Lower lobe of right lung (tissue), 2 donors: Measurements from ENCODE around the gene SLMAP. TPM values are rescaled to one million over a fixed set of nuclear protein-coding genes. Genes with fewer than 3 reads are reported as not detected.

Experiments
- ATAC-seq, 2 donors: fragments of 200-7000 bp; cut with Tn5 transposase; one replicate each; pipeline ENCODE4 v1.9.1; 2020 to 2022; ENCODE audit warnings: mild to moderate bottlenecking in 2 of 2, moderate library complexity in 2 of 2
- DNase-seq: peaks from one replicate; pipeline ENCODE4 v3.0.0-alpha.2; 2020
- H3K27ac ChIP-seq: fragments of 200-600 bp; one replicate; pipeline ENCODE4 v1.8.0; 2022
- H3K27me3 ChIP-seq: fragments of 200-600 bp; one replicate; pipeline ENCODE4 v1.8.0; 2022; ENCODE audit warnings: low read depth
- H3K36me3 ChIP-seq: fragments of 200-600 bp; one replicate; pipeline ENCODE4 v1.8.0; 2022; ENCODE audit warnings: mild to moderate bottlenecking
- H3K4me1 ChIP-seq: fragments of 200-600 bp; one replicate; pipeline ENCODE4 v1.8.0; 2022
- H3K4me3 ChIP-seq: fragments of 200-600 bp; one replicate; pipeline ENCODE4 v1.8.0; 2022; ENCODE audit warnings: mild to moderate bottlenecking
- H3K9me3 ChIP-seq: fragments of 200-600 bp; one replicate; pipeline ENCODE4 v1.8.0; 2022
- intact Hi-C: fragments of 100-400 bp; cut with DNase I; formaldehyde crosslinking; loops from one replicate; pipeline ENCODE4 v1.11.0; 2022
- total RNA-seq: library from RNA; stranded (reverse); fragmentation: NEBNext Ultra II Directional; extraction: Animal tissue kit (Norgen Biotek cat#: 25700); gene quantifications from one replicate; pipeline ENCODE4 v1.2.1, GENCODE V29; 2021
- TF ChIP-seq, protein P1 (sequence below): fragments of 200-600 bp; IDR thresholded peaks from one replicate; pipeline ENCODE4 v1.8.0; 2022; ENCODE audit warnings: antibody characterized with exemption, mild to moderate bottlenecking
- donor health status: DM: no; HTN: yes; CAD: no; lungs with severe emphysema.

Gene SLMAP
- total RNA-seq, 1 donor from 2014 or later = 66.3 TPM

DNA sequence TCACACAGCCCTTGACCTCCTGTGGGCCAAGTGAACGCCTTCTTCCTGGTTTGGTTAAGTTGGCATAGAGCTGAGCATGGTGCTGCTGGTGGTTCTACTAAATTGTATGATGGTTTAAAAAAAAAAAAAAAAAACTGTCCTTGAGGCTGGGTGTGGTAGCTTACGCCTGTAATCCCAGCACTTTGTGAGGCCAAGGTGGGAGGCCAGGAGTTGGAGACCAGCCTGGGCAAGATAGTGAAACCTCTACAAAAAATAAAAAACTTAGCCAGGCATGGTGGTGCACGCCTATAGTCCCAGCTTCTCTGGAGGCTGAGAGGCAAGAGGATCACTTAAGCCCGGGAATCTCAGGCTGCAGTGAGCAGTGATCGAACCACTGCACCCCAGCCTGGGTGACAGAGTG lies 193.2 kb downstream of the SLMAP start:
- no peak for DNase-seq

DNA sequence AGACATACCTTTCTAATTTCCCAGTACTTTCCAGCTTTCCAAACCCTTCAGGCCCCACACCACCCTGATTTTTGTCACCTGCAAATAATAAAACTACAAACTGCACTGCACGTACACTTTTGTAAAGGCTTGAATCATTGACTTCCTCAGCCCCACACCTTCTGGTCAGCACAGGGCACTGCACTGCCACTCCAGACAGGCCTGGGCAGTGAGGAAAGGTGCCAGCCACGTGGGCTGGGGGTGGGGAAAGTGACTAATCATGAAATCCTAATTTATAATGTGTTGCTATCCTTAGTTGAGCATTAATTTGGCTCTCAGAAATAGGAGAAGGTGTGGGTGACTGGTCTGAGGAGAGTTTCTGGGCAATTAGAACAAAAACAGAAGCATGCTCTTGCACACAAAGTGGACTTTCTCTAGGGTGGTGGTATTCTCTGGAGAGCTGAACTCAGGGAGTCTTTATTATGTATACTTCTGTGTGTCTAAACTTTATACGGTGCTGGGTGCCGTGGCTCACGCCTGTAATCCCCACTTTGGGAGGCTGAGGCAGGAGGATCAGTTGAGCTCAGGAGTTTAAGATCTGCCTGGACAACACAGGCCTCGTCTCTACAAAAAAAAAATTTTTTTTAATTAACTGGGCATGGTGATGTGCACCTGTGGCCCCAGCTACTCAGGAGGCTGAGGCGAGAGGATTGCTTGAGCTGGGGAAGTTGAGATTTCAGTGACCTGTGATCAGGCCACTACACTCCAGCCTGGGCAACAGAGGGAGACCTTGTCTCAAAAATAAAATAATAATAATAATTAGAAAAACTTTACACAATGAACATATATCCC lies 193.9 kb downstream of the SLMAP start:
- intact Hi-C loops = no loop called here
- H3K27ac ChIP-seq = no peak overlapping the region
- no peak overlapping the region for H3K4me3 ChIP-seq
- peak; percentile 54 to 67 for ATAC-seq
- DNase-seq = no peak
- no peaks in the 10 kb centered on the region for H3K27me3 ChIP-seq
- H3K36me3 ChIP-seq = no peaks in the 10 kb centered on the region
- H3K9me3 ChIP-seq = no peaks in the 10 kb centered on the region
- peaks cover 28% of the 10 kb centered on the region for H3K4me1 ChIP-seq
- TF ChIP-seq, protein P1, sequence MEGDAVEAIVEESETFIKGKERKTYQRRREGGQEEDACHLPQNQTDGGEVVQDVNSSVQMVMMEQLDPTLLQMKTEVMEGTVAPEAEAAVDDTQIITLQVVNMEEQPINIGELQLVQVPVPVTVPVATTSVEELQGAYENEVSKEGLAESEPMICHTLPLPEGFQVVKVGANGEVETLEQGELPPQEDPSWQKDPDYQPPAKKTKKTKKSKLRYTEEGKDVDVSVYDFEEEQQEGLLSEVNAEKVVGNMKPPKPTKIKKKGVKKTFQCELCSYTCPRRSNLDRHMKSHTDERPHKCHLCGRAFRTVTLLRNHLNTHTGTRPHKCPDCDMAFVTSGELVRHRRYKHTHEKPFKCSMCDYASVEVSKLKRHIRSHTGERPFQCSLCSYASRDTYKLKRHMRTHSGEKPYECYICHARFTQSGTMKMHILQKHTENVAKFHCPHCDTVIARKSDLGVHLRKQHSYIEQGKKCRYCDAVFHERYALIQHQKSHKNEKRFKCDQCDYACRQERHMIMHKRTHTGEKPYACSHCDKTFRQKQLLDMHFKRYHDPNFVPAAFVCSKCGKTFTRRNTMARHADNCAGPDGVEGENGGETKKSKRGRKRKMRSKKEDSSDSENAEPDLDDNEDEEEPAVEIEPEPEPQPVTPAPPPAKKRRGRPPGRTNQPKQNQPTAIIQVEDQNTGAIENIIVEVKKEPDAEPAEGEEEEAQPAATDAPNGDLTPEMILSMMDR = peak; percentile 20

More for the DNA sequence above, 193.2 kb downstream of the SLMAP start:
- no peaks in the 10 kb centered on the region for H3K27me3 ChIP-seq
- TF ChIP-seq, protein P1 = no peak
- intact Hi-C loops = no loop called here
- H3K4me3 ChIP-seq = no peak overlapping the region
- H3K4me1 ChIP-seq = peaks cover 28% of the 10 kb centered on the region
- no peak overlapping the region for H3K27ac ChIP-seq
- H3K9me3 ChIP-seq = no peaks in the 10 kb centered on the region
- no peaks in the 10 kb centered on the region for H3K36me3 ChIP-seq
- ATAC-seq = no peak

DNA sequence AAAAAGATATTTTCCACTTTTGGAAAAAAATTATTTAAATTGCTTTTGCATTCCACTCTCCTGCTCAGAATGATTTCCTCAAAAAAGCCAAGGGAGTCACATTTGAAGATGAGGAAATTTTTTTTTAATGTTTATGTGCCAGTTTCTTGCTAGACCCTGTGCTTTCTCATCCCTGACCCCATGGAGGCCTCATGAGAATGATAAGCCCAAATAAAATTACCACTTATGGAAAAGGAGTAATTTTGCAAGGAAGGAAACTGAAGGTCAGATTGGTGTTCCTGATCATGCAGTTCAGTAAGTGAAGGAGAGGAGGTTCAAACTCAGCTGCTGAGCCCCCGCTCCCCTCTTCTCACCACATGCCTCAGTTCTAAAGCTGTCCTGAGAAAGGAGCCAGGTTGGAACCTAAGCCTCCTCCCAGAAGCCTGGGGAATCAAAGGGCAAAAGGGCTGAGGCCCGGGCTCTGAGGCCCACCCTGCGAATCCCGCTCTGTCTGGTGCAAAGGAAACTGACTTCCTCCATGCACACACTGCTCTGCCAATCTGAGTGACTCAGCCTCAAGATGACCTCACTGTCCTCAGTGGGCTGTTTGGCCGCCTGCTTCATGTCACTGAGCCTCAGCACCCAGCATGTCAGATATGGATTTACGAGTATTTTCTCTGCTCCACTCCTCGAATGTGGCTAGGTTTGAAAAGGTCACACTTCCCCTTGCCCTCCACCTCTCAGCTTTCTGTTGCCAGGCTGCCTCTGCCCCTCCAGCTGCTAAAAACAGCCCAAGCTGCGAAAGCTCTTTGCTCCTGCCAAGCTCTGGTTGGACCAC lies 195.2 kb downstream of the SLMAP start:
- H3K4me1 ChIP-seq = peaks cover 28% of the 10 kb centered on the region
- no peaks in the 10 kb centered on the region for H3K36me3 ChIP-seq
- no peaks in the 10 kb centered on the region for H3K27me3 ChIP-seq
- intact Hi-C loops = no loop called here
- H3K27ac ChIP-seq = peak overlapping the region; percentile 78
- DNase-seq = peak; percentile 57
- TF ChIP-seq, protein P1 = no peak
- peak; percentile 81 to 86 for ATAC-seq
- H3K9me3 ChIP-seq = no peaks in the 10 kb centered on the region
- H3K4me3 ChIP-seq = no peak overlapping the region

DNA sequence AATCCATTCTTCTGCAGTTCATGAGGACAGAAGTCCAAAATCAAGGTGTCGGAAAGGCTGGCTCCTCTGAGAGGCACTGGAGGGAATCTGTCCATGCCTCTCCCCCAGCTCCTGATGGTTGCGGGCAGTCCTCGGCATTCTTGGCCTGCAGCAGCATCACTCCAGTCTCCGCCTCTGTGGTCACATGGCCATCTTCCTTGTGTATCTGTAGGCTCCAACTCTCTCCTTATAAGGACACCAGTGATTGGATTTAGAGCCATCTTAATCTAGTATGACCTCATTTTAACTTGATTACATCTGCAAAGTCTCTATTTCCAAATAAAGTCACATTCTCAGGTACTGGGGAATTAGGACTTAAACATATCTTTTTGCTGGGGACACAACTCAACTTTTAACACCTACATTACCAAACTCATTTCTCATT lies 196.1 kb downstream of the SLMAP start:
- intact Hi-C loops = no loop called here

DNA sequence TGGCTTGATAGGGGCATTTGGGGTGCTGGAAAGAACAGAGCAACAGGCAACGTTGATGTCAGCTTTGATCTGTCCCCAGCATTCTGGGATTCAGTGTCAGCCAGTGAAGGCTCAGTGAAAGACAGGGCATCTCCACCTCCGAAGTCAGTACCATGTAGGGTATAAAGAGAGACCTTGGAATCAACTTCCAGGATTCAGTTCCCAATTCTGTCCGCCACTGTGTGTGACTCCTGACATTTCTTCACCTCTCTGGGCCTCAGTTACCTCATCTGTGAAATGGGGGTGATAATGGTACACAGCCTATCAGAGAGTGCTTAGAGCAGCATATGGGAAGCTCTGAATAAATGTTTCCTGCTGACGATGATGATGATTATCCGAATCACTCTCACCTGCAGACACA lies 196.5 kb downstream of the SLMAP start:
- no peak for DNase-seq

More for the DNA sequence above, 196.1 kb downstream of the SLMAP start:
- DNase-seq (no peak), ATAC-seq (peak in 1 of 2 donors; percentile 62)
- Histone ChIP-seq H3K27ac (peak overlapping the region; percentile 78), H3K9me3 (no peaks in the 10 kb centered on the region), H3K27me3 (no peaks in the 10 kb centered on the region), H3K4me3 (no peak overlapping the region), H3K36me3 (no peaks in the 10 kb centered on the region), H3K4me1 (peaks cover 28% of the 10 kb centered on the region)
- TF ChIP-seq, protein P1 = no peak

More for the DNA sequence above, 196.5 kb downstream of the SLMAP start:
- Histone ChIP-seq H3K9me3 (no peaks in the 10 kb centered on the region), H3K36me3 (no peaks in the 10 kb centered on the region), H3K4me3 (no peak overlapping the region), H3K27ac (no peak overlapping the region), H3K27me3 (no peaks in the 10 kb centered on the region), H3K4me1 (peaks cover 28% of the 10 kb centered on the region)
- TF ChIP-seq, protein P1 = no peak
- ATAC-seq = no peak
- intact Hi-C loops = no loop called here
